Smooth muscle cell (in vitro differentiated cells): ENCODE results near the gene PHACTR3. TPM values are rescaled to one million over a fixed set of nuclear protein-coding genes. Genes with fewer than 3 reads are reported as not detected.

ENCODE experiments used
- DNase-seq: peaks from one replicate; lab custom pipeline; 2025; ENCODE audit not compliant: unreplicated experiment; lab: John Stamatoyannopoulos, UW
- H2AFZ ChIP-seq: fragments of 200-600 bp; sonication (generic); 2 replicates; pipeline ENCODE4 v1.6.0; 2016; ENCODE audit warnings: antibody characterized with exemption, low read depth, mild to moderate bottlenecking
- H3F3A ChIP-seq: fragments of 200-600 bp; sonication (generic); 2 replicates; pipeline ENCODE4 v1.6.0; 2017; ENCODE audit warnings: antibody characterized with exemption, low read depth
- H3K27ac ChIP-seq: fragments of 200-600 bp; sonication (generic); 2 replicates; pipeline ENCODE4 v1.5.1; 2016; ENCODE audit warnings: low read depth, mild to moderate bottlenecking
- H3K27me3 ChIP-seq: fragments of 200-600 bp; sonication (generic); 2 replicates; pipeline ENCODE4 v1.6.1; 2016; ENCODE audit warnings: low read depth, mild to moderate bottlenecking
- H3K36me3 ChIP-seq: fragments of 200-600 bp; sonication (generic); 2 replicates; pipeline ENCODE4 v1.5.1; 2016; ENCODE audit warnings: low read depth
- H3K4me1 ChIP-seq: fragments of 200-600 bp; sonication (generic); 2 replicates; pipeline ENCODE4 v1.5.1; 2016; ENCODE audit warnings: low read depth
- H3K4me2 ChIP-seq: fragments of 200-600 bp; sonication (generic); 2 replicates; pipeline ENCODE4 v1.6.0; 2016; ENCODE audit warnings: mild to moderate bottlenecking
- H3K4me3 ChIP-seq: fragments of 200-600 bp; sonication (generic); 2 replicates; pipeline ENCODE4 v1.5.1; 2016; ENCODE audit warnings: mild to moderate bottlenecking
- H3K79me2 ChIP-seq: fragments of 200-600 bp; sonication (generic); 2 replicates; pipeline ENCODE4 v1.6.0; 2016; ENCODE audit warnings: low read depth, mild to moderate bottlenecking
- H3K9ac ChIP-seq: fragments of 200-600 bp; sonication (generic); 2 replicates; pipeline ENCODE4 v1.6.0; 2016; ENCODE audit warnings: low read depth
- H3K9me3 ChIP-seq: fragments of 200-600 bp; sonication (generic); replicated peaks from 2 replicates; pipeline ENCODE4 v1.5.1; 2016; ENCODE audit warnings: low read depth
- H4K20me1 ChIP-seq: fragments of 200-600 bp; sonication (generic); 2 replicates; pipeline ENCODE4 v1.6.0; 2016; ENCODE audit warnings: low read depth
- WGBS: methylation state at CpG from one replicate; pipeline ENCODE4 v1.1.7; 2016; ENCODE audit warnings: low lambda C conversion rate; 5-methylcytosine and 5-hydroxymethylcytosine counted together
- polyA plus RNA-seq: library from polyadenylated mRNA; unstranded; fragments of >200 nt; fragmentation: Nextera tagmentation; extraction: Ambion mirVana; gene quantifications from 2 replicates; pipeline ENCODE4 v1.2.1, GENCODE V29; 2016
- total RNA-seq: library from RNA; depleted of rRNA; stranded (reverse); fragments of >200 nt; gene quantifications from 2 replicates; pipeline ENCODE4 v1.2.3, GENCODE V29; 2014
- TF ChIP-seq, protein P1 (sequence below): fragments of 200-600 bp; sonication (generic); IDR thresholded peaks from 2 replicates; pipeline ENCODE4 v1.5.1; 2017; ENCODE audit warnings: borderline replicate concordance, mild to moderate bottlenecking, antibody characterized with exemption; ENCODE audit not compliant: insufficient read depth, poor library complexity, severe bottlenecking

Gene PHACTR3
- total and polyA plus RNA-seq, 2 experiments from 2014 or later = 0.76 to 2.6 TPM

DNA sequence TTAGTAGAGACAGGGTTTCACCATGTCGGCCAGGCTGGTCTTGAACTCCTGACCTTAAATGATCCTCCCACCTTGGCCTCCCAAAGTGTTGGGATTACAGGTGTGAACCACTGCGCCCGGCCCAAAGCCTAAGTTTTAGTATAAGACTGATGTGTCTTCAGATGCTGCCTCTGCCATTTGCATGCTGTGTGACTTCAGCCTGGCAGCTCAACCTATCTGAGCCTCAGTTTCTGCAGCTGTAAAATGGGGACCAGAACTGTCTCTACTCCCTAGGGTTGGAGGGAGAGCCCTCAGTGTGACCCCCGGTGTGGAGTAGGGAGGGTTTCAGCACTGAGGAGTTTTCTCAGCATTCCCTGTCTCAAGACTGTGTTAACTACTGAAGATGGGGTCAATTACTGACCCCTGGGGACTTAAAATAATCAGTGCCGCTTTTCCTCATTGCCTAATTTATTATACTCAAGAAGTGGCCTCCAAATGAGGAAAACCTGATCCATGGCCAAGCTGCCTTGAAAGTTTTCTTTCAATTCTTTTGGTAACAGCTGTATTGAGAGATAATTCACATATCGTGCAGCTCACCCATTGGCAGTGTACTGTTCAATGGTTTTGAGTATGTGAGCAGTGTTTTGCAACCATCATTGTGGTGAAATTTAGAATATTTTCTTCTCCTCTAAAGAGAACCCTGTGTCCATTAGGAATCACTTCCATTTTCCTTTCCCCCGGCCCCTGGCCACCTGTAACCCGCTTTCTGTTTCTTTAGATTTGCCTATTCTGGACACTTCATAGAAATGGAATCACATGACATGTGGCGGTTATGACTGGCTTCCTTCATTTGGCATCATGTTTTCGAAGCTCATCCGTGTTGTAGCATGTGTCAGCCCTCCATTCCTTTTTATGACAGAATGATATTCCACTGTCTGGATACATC is 64.8 kb downstream of the PHACTR3 start:
- Histone ChIP-seq H3K4me2 (no peak overlapping the region), H3K36me3 (no peaks in the 10 kb centered on the region), H3K9ac (no peak overlapping the region), H3K9me3 (peaks cover 5% of the 10 kb centered on the region), H3K79me2 (no peaks in the 10 kb centered on the region), H3K4me1 (no peaks in the 10 kb centered on the region), H3K27me3 (no peaks in the 10 kb centered on the region), H4K20me1 (no peaks in the 10 kb centered on the region), H3K4me3 (no peak overlapping the region), H2AFZ (no peak overlapping the region), H3F3A (no peaks in the 10 kb centered on the region), H3K27ac (no peak overlapping the region)
- TF ChIP-seq, protein P1, sequence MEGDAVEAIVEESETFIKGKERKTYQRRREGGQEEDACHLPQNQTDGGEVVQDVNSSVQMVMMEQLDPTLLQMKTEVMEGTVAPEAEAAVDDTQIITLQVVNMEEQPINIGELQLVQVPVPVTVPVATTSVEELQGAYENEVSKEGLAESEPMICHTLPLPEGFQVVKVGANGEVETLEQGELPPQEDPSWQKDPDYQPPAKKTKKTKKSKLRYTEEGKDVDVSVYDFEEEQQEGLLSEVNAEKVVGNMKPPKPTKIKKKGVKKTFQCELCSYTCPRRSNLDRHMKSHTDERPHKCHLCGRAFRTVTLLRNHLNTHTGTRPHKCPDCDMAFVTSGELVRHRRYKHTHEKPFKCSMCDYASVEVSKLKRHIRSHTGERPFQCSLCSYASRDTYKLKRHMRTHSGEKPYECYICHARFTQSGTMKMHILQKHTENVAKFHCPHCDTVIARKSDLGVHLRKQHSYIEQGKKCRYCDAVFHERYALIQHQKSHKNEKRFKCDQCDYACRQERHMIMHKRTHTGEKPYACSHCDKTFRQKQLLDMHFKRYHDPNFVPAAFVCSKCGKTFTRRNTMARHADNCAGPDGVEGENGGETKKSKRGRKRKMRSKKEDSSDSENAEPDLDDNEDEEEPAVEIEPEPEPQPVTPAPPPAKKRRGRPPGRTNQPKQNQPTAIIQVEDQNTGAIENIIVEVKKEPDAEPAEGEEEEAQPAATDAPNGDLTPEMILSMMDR = no peak
- WGBS = 76% methylated on average over 11 of the region's 11 CpGs
- DNase-seq = no peak

DNA sequence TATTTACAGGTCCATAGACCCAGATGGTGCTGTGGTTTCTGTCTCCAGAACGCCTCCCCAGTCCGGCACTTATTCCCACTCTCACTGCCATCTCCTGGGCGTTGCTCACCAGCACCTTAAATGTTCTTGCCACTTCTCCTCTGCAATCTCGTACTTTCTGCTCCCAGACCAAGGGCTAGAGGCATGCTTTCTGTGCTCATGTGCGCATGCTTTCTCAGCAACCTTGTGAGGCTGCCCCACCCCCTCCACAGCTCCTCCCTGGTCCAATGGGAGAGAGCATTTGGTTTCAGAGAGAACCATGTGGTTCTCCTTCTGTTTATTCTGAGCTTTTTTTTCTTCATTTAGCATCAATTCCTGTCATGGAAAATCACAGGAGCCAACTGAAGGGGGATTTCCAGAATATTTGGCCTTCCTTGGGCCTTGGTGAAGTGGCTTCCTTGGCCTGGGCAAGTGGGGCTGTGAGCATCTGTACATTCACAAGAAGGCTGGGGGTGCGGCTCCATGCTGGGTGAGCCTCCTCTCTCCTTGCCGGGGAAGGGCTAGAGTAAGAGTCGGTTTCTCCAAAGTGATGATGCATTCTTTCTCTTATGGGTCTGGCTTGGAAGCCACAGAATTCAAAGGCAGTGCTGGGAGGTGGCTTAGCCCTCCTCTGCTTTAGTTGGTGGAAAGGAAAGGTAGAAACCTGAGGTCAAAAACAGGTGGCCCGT is 66.6 kb downstream of the PHACTR3 start:
- DNase-seq = no peak
- no peak overlapping the region for H3K9ac ChIP-seq

DNA sequence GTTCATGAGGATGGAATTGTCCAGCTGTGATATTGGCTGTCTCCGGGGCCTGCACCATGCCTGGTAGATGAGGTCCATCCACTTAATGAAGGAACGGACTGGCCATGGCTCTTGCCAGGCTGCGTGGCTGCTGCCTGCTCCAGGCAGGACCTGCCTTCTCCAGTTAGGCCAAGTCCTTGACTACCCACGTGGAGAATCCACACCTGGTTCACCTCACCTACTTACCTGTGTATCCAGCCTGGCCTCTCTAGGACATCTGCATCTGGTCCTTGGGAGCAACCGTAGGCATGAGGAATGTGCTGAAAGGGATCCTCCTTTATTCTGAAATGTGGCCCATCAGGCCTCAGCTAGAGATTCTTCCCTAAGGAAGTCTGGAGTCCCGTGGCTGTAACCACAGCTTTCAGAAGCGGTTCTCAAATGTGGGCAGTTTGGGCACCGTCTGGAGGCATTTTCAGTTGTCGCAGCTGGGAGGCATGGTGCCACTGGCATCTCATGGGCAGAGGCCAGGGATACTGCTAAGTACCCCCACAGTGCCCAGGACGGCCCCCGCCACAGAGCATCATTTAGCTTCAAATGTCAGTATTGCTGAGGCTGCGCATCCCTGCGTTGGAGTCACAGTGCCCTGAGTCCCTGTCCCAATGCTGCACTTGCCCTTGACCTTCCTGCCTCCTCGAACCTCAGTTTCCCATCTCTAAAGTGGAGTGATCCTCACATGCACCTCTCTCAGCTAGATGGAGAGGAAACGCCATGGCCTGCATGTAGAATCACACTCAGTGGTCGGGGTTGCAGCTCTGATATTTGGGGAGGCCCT is 67.5 kb downstream of the PHACTR3 start:
- no peak overlapping the region for H3K4me2 ChIP-seq
- DNase-seq = no peak
- H3K79me2 ChIP-seq = no peaks in the 10 kb centered on the region
- TF ChIP-seq, protein P1 = no peak
- no peak overlapping the region for H2AFZ ChIP-seq
- H3K36me3 ChIP-seq = no peaks in the 10 kb centered on the region
- peaks cover 5% of the 10 kb centered on the region for H3K9me3 ChIP-seq
- 83% methylated on average over 16 of the region's 16 CpGs for WGBS
- H4K20me1 ChIP-seq = no peaks in the 10 kb centered on the region
- H3F3A ChIP-seq = no peaks in the 10 kb centered on the region
- H3K27ac ChIP-seq = no peak overlapping the region
- H3K4me1 ChIP-seq = no peaks in the 10 kb centered on the region
- no peak overlapping the region for H3K4me3 ChIP-seq
- no peaks in the 10 kb centered on the region for H3K27me3 ChIP-seq
- H3K9ac ChIP-seq = no peak overlapping the region

More for the DNA sequence above, 66.6 kb downstream of the PHACTR3 start:
- TF ChIP-seq, protein P1 = no peak
- H3K27me3 ChIP-seq = no peaks in the 10 kb centered on the region
- no peak overlapping the region for H3K27ac ChIP-seq
- H3F3A ChIP-seq = no peaks in the 10 kb centered on the region
- H3K9me3 ChIP-seq = peaks cover 5% of the 10 kb centered on the region
- no peaks in the 10 kb centered on the region for H3K4me1 ChIP-seq
- H3K4me2 ChIP-seq = no peak overlapping the region
- H3K79me2 ChIP-seq = no peaks in the 10 kb centered on the region
- no peak overlapping the region for H3K4me3 ChIP-seq
- H4K20me1 ChIP-seq = no peaks in the 10 kb centered on the region
- whole genome bisulfite sequencing = 82% methylated on average over 9 of the region's 9 CpGs
- no peak overlapping the region for H2AFZ ChIP-seq
- no peaks in the 10 kb centered on the region for H3K36me3 ChIP-seq
